ENCODE measurements around the gene ANXA5. TPM values are rescaled to one million over a fixed set of nuclear protein-coding genes. Genes with fewer than 3 reads are reported as not detected.

Gene ANXA5
- total and polyA plus RNA-seq, 4 experiments from 2014 or later = 70.7 to 316 (median 139) TPM

GRCh38 chr4:121701263-121701662 is 4.5 kb upstream of the ANXA5 start:
- Mint-ChIP-seq H3K9me3 (no peaks in the 10 kb centered on the region), H3K27me3 (peaks cover 1 to 3% of the 10 kb centered on the region in 2 donors), H3K36me3 (peaks cover 0 to 3% of the 10 kb centered on the region in 2 donors), H3K4me3 (no peak overlapping the region), H3K4me1 (peaks cover 8 to 14% (median 11%) of the 10 kb centered on the region in 4 donors), H3K27ac (no peak overlapping the region)
- H3K4me3 ChIP-seq (ENCODE audit: low read length in 2 of 2) = no peak overlapping the region
- DNase-seq = no peak
- CTCF ChIA-PET (ENCODE audit: partially characterized antibody) = no interaction called here
- H3K4me1 ChIP-seq (ENCODE audit: insufficient read depth, low read length) = peaks cover 7% of the 10 kb centered on the region
- intact Hi-C loops (cut with micrococcal nuclease) = no loop called here
- no peaks in the 10 kb centered on the region for H3K36me3 ChIP-seq (ENCODE audit: insufficient read depth, low read length)
- no peaks in the 10 kb centered on the region for H3K9me3 ChIP-seq (ENCODE audit: control insufficient read depth in 1 of 2, low read length in 2 of 2)
- H3K27ac ChIP-seq (ENCODE audit: low read depth, low read length) = no peak overlapping the region
- POLR2A ChIA-PET (ENCODE audit: partially characterized antibody) = no interaction called here
- no peaks in the 10 kb centered on the region for H3K27me3 ChIP-seq (ENCODE audit: insufficient read depth, low read length)

- H3K4me1 ChIP-seq (ENCODE audit: insufficient read depth, low read length) = peaks cover 21% of the 10 kb centered on the region
- intact Hi-C loops (cut with micrococcal nuclease) = loop anchor here (5.0 kb wide), 1 partner anchor 124 kb away; the partner anchor contains the start of gene CCNA2
- DNase-seq = peak in 1 of 5 donors; percentile 31
- no peaks in the 10 kb centered on the region for H3K9me3 ChIP-seq (ENCODE audit: control insufficient read depth in 1 of 2, low read length in 2 of 2)
- Mint-ChIP-seq H3K4me3 (peak overlapping the region in 6 of 8 donors; percentile 2 to 97 (median 62)), H3K27me3 (peaks cover 0 to 1% of the 10 kb centered on the region in 2 donors), H3K9me3 (no peaks in the 10 kb centered on the region), H3K27ac (peak overlapping the region in 3 of 7 donors; percentile 24 to 89 (median 64)), H3K36me3 (peaks cover 0 to 5% of the 10 kb centered on the region in 2 donors), H3K4me1 (peaks cover 19 to 30% (median 23%) of the 10 kb centered on the region in 4 donors)
- CTCF ChIA-PET (ENCODE audit: partially characterized antibody) = no interaction called here
- no peak overlapping the region for H3K4me3 ChIP-seq (ENCODE audit: low read length in 2 of 2)
- no peak overlapping the region for H3K27ac ChIP-seq (ENCODE audit: low read depth, low read length)
- H3K36me3 ChIP-seq (ENCODE audit: insufficient read depth, low read length) = no peaks in the 10 kb centered on the region
- H3K27me3 ChIP-seq (ENCODE audit: insufficient read depth, low read length) = no peaks in the 10 kb centered on the region
- POLR2A ChIA-PET (ENCODE audit: partially characterized antibody) = no interaction called here
Measured at GRCh38 chr4:121698236-121698671, 1.5 kb upstream of the ANXA5 start.

GRCh38 chr4:121697564-121697963 is 784 bp upstream of the ANXA5 start:
- POLR2A ChIA-PET (ENCODE audit: partially characterized antibody) = interaction anchor here (1.4 to 1.9 kb wide), 6 partner anchors 11 to 1035 kb away, joined by 4 to 15 read pairs (median 6); partner anchors contain the start of genes BBS12 and EXOSC9
- Histone ChIP-seq H3K36me3 (ENCODE audit: insufficient read depth, low read length) (no peaks in the 10 kb centered on the region), H3K9me3 (ENCODE audit: control insufficient read depth in 1 of 2, low read length in 2 of 2) (no peaks in the 10 kb centered on the region), H3K27me3 (ENCODE audit: insufficient read depth, low read length) (no peaks in the 10 kb centered on the region), H3K27ac (ENCODE audit: low read depth, low read length) (peak overlapping the region; percentile 55), H3K4me1 (ENCODE audit: insufficient read depth, low read length) (peaks cover 21% of the 10 kb centered on the region), H3K4me3 (ENCODE audit: low read length in 2 of 2) (peak overlapping the region; percentile 43 to 80)
- H3K4me1 Mint-ChIP-seq = peaks cover 23 to 30% (median 27%) of the 10 kb centered on the region in 4 donors
- DNase-seq = peak in 4 of 5 donors; percentile 15 to 45 (median 17)
- no peaks in the 10 kb centered on the region for H3K9me3 Mint-ChIP-seq
- peak overlapping the region; percentile 87 to 100 (median 93) for H3K4me3 Mint-ChIP-seq
- CTCF ChIA-PET (ENCODE audit: partially characterized antibody) = no interaction called here
- peaks cover 0 to 1% of the 10 kb centered on the region in 2 donors for H3K27me3 Mint-ChIP-seq
- H3K36me3 Mint-ChIP-seq = peaks cover 0 to 7% of the 10 kb centered on the region in 2 donors
- peak overlapping the region; percentile 87 to 93 (median 89) for H3K27ac Mint-ChIP-seq
- intact Hi-C loops (cut with micrococcal nuclease) = loop anchor here (1.0 to 5.0 kb wide), 2 partner anchors 104 to 125 kb away; partner anchors contain the start of genes CCNA2 and EXOSC9

GRCh38 chr4:121696170-121696580 is 605 bp downstream of the ANXA5 start:
- Mint-ChIP-seq H3K9me3 (no peaks in the 10 kb centered on the region), H3K4me3 (peak overlapping the region; percentile 97 to 100 (median 99)), H3K27me3 (peaks cover 0 to 1% of the 10 kb centered on the region in 2 donors), H3K36me3 (peaks cover 0 to 11% of the 10 kb centered on the region in 2 donors), H3K4me1 (peaks cover 30 to 38% (median 33%) of the 10 kb centered on the region in 4 donors), H3K27ac (peak overlapping the region; percentile 86 to 99 (median 96))
- CTCF ChIA-PET (ENCODE audit: partially characterized antibody) = interaction anchor here (0.7 to 1.2 kb wide), 6 partner anchors 9 to 106 kb away, joined by 3 to 4 read pairs (median 3); no protein-coding TSS in a partner anchor
- H3K27me3 ChIP-seq (ENCODE audit: insufficient read depth, low read length) = no peaks in the 10 kb centered on the region
- peak overlapping the region; percentile 55 for H3K27ac ChIP-seq (ENCODE audit: low read depth, low read length)
- H3K4me1 ChIP-seq (ENCODE audit: insufficient read depth, low read length) = peaks cover 28% of the 10 kb centered on the region
- intact Hi-C loops (cut with micrococcal nuclease) = loop anchor here (1.0 to 5.0 kb wide), 2 partner anchors 30 to 126 kb away; partner anchors contain the start of gene CCNA2
- no peaks in the 10 kb centered on the region for H3K9me3 ChIP-seq (ENCODE audit: control insufficient read depth in 1 of 2, low read length in 2 of 2)
- peak overlapping the region; percentile 78 to 80 for H3K4me3 ChIP-seq (ENCODE audit: low read length in 2 of 2)
- DNase-seq = peak; percentile 37 to 70 (median 51)
- no peaks in the 10 kb centered on the region for H3K36me3 ChIP-seq (ENCODE audit: insufficient read depth, low read length)
- POLR2A ChIA-PET (ENCODE audit: partially characterized antibody) = interaction anchor here (1.0 to 1.9 kb wide), 7 partner anchors 12 to 1037 kb away, joined by 3 to 15 read pairs (median 5); partner anchors contain the start of genes BBS12 and EXOSC9

- no peak overlapping the region for H3K27ac ChIP-seq (ENCODE audit: low read depth, low read length)
- H3K4me3 ChIP-seq (ENCODE audit: low read length in 2 of 2) = no peak overlapping the region
- Mint-ChIP-seq H3K4me3 (no peak overlapping the region), H3K4me1 (peaks cover 30 to 38% (median 35%) of the 10 kb centered on the region in 4 donors), H3K36me3 (peaks cover 0 to 11% of the 10 kb centered on the region in 2 donors), H3K27ac (no peak overlapping the region), H3K27me3 (peaks cover 0 to 1% of the 10 kb centered on the region in 2 donors), H3K9me3 (no peaks in the 10 kb centered on the region)
- intact Hi-C loops (cut with micrococcal nuclease) = no loop called here
- H3K9me3 ChIP-seq (ENCODE audit: control insufficient read depth in 1 of 2, low read length in 2 of 2) = no peaks in the 10 kb centered on the region
- H3K36me3 ChIP-seq (ENCODE audit: insufficient read depth, low read length) = no peaks in the 10 kb centered on the region
- DNase-seq = no peak
- H3K4me1 ChIP-seq (ENCODE audit: insufficient read depth, low read length) = peaks cover 34% of the 10 kb centered on the region
- POLR2A ChIA-PET (ENCODE audit: partially characterized antibody) = no interaction called here
- CTCF ChIA-PET (ENCODE audit: partially characterized antibody) = no interaction called here
- H3K27me3 ChIP-seq (ENCODE audit: insufficient read depth, low read length) = no peaks in the 10 kb centered on the region
Measured at GRCh38 chr4:121693886-121694285, 2.9 kb downstream of the ANXA5 start.

GRCh38 chr4:121693450-121693849 is 3.3 kb downstream of the ANXA5 start:
- Histone ChIP-seq H3K4me3 (ENCODE audit: low read length in 2 of 2) (no peak overlapping the region), H3K36me3 (ENCODE audit: insufficient read depth, low read length) (no peaks in the 10 kb centered on the region), H3K4me1 (ENCODE audit: insufficient read depth, low read length) (peaks cover 34% of the 10 kb centered on the region), H3K27me3 (ENCODE audit: insufficient read depth, low read length) (no peaks in the 10 kb centered on the region), H3K9me3 (ENCODE audit: control insufficient read depth in 1 of 2, low read length in 2 of 2) (no peaks in the 10 kb centered on the region), H3K27ac (ENCODE audit: low read depth, low read length) (no peak overlapping the region)
- ChIA-PET CTCF (ENCODE audit: partially characterized antibody) (no interaction called here), POLR2A (ENCODE audit: partially characterized antibody) (no interaction called here)
- Mint-ChIP-seq H3K4me3 (no peak overlapping the region), H3K27me3 (peaks cover 0 to 1% of the 10 kb centered on the region in 2 donors), H3K27ac (peak overlapping the region in 1 of 7 donors; percentile 40), H3K36me3 (peaks cover 0 to 11% of the 10 kb centered on the region in 2 donors), H3K9me3 (no peaks in the 10 kb centered on the region), H3K4me1 (peaks cover 30 to 38% (median 34%) of the 10 kb centered on the region in 4 donors)
- intact Hi-C loops (cut with micrococcal nuclease) = no loop called here
- no peak for DNase-seq

- Mint-ChIP-seq H3K27ac (no peak overlapping the region), H3K27me3 (no peaks in the 10 kb centered on the region), H3K9me3 (no peaks in the 10 kb centered on the region), H3K36me3 (peaks cover 0 to 11% of the 10 kb centered on the region in 2 donors), H3K4me1 (peaks cover 19 to 36% (median 25%) of the 10 kb centered on the region in 4 donors), H3K4me3 (no peak overlapping the region)
- no peak overlapping the region for H3K27ac ChIP-seq (ENCODE audit: low read depth, low read length)
- intact Hi-C loops (cut with micrococcal nuclease) = no loop called here
- H3K4me3 ChIP-seq (ENCODE audit: low read length in 2 of 2) = no peak overlapping the region
- peaks cover 27% of the 10 kb centered on the region for H3K4me1 ChIP-seq (ENCODE audit: insufficient read depth, low read length)
- H3K27me3 ChIP-seq (ENCODE audit: insufficient read depth, low read length) = no peaks in the 10 kb centered on the region
- no peaks in the 10 kb centered on the region for H3K9me3 ChIP-seq (ENCODE audit: control insufficient read depth in 1 of 2, low read length in 2 of 2)
- POLR2A ChIA-PET (ENCODE audit: partially characterized antibody) = no interaction called here
- no peak for DNase-seq
- CTCF ChIA-PET (ENCODE audit: partially characterized antibody) = no interaction called here
- no peaks in the 10 kb centered on the region for H3K36me3 ChIP-seq (ENCODE audit: insufficient read depth, low read length)
Measured at GRCh38 chr4:121692261-121692660, 4.5 kb downstream of the ANXA5 start.

Data from CD4-positive, alpha-beta memory T cell (primary cell).